ENCODE measurements around the gene C4B. TPM values are rescaled to one million over a fixed set of nuclear protein-coding genes. Genes with fewer than 3 reads are reported as not detected.
"Not testable (repeated sequence)": the region's sequence is repeated elsewhere in the genome, so short reads cannot be mapped to it uniquely, and the experiment has no call there.

The C4B gene
- total RNA-seq = 38.0 TPM

GRCh38 chr6:32014547-32014946 lies at the start of gene C4B:
Gene C4B, plus strand, starts transcription at chr6:32014795. Its CDS starts 51 bp downstream, at chr6:32014846.
- DNase-seq = not testable (repeated sequence)

DNA sequence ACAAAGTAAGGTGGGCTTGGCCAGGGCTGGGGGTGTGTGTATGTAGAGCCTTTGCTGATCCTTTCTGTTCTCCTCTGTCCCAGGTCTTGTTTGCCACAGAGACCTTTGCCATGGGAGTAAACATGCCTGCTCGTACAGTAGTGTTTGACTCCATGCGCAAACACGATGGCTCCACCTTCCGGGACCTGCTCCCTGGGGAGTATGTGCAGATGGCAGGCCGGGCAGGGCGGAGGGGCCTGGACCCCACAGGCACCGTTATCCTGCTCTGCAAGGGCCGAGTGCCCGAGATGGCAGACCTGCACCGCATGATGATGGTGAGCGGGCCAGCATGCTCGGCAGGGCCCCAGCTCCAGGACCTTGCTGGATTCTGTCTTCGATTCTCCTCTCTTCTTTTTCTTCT lies 48.9 kb upstream of the C4B start:
- DNase-seq = no peak

- no peak for DNase-seq
These were observed 48.1 kb upstream of the C4B start for GRCh38 chr6:31966506-31966905.

DNA sequence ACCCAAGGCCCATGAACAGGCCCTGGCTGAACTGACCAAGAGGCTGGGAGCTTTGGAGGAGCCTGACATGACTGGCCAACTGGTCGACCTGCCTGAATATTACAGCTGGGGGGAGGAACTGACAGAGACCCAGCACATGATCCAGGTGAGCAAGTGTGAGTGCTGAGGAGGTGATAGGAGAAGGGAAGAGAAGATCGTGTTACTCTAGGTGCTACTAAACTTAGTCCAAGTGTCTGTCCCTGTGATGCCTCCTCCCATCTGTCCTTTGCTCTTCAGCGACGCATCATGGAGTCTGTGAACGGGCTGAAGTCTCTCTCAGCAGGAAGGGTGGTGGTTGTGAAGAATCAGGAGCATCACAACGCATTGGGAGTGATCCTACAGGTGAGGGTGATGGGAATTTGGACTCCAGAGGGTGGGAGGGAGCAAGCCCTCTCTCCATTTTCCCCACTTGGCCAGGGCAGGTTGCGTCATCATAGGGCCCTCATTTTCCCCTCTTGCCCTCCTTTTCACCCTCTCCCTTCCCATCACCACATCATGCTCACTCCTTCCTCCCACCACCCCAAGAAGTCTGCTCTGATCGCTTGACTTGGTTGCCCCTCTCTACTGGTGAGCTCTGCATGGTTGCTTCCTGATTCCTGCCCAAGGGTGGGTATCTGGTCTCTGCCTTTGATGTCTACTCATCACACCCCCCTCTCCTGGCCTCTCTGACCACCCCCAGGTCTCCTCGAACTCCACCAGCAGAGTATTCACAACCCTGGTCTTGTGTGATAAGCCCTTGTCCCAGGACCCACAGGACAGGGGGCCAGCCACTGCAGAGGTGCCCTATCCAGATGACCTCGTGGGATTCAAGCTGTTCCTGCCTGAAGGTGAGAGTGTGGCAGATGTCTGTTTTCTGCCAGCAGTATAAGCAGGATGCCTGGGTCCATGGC lies 47.3 kb upstream of the C4B start:
- DNase-seq = no peak

DNA sequence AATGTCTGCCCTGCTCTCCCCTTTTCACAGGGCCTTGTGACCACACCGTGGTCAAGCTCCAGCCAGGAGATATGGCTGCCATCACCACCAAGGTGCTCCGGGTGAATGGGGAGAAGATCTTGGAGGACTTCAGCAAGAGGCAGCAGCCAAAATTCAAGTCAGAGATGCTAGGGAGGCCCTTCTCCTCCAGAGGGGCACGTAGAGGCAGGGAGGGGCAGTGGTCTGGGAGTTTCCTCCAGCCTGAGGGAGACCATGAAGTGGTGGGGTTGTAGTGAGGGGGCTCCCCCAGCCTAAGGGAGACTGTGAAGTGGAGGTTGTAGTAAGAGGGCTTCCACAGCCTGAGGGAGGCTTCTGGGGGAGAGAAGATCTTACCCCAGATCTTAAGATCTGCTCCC lies 46.7 kb upstream of the C4B start:
- DNase-seq = no peak

DNA sequence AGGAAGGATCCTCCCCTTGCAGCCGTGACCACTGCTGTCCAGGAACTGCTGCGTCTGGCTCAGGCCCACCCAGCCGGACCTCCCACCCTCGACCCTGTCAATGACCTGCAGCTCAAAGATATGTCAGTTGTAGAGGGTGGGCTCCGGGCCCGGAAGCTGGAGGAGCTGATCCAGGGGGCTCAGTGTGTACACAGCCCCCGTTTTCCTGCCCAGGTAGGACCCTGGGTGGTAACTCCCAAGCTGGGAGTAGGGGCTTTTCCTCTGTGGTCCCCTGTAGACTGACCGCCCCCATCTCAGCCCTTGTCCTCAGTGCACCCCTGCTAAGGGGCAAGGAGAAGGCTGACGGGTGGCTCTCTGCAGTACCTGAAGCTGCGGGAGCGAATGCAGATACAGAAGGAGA lies 46.3 kb upstream of the C4B start:
- no peak for DNase-seq

DNA sequence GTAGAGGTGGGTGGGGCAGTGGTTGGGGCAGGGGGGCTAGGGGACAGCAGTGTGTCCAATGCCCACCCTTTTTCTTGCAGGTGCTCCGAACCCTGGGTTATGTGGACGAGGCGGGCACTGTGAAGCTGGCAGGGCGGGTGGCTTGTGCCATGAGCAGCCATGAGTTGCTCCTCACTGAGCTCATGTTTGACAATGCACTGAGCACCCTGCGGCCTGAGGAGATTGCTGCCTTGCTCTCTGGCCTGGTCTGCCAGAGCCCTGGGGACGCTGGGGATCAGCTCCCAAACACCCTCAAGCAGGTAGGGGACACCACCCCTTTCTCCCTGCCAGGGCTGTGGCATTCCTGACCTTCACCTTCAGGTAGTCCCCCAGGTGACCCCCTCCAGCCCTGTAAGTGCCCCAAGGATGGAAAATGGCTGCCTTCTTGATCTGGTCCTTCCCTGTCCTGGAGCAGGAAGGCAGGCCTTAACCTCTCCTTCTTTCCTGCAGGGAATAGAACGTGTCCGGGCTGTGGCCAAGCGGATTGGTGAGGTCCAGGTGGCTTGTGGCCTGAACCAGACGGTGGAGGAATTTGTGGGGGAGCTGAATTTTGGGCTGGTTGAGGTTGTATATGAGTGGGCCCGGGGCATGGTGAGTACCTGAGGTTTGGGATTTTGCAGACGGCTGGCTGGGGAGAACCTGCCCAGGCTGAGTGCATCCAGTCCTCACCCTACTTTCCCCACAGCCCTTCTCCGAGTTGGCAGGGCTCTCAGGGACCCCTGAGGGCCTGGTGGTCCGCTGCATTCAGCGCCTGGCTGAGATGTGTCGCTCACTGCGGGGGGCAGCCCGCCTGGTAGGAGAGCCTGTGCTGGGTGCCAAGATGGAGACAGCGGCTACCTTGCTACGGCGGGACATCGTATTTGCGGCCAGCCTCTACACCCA lies 45.5 kb upstream of the C4B start:
- DNase-seq = no peak

DNA sequence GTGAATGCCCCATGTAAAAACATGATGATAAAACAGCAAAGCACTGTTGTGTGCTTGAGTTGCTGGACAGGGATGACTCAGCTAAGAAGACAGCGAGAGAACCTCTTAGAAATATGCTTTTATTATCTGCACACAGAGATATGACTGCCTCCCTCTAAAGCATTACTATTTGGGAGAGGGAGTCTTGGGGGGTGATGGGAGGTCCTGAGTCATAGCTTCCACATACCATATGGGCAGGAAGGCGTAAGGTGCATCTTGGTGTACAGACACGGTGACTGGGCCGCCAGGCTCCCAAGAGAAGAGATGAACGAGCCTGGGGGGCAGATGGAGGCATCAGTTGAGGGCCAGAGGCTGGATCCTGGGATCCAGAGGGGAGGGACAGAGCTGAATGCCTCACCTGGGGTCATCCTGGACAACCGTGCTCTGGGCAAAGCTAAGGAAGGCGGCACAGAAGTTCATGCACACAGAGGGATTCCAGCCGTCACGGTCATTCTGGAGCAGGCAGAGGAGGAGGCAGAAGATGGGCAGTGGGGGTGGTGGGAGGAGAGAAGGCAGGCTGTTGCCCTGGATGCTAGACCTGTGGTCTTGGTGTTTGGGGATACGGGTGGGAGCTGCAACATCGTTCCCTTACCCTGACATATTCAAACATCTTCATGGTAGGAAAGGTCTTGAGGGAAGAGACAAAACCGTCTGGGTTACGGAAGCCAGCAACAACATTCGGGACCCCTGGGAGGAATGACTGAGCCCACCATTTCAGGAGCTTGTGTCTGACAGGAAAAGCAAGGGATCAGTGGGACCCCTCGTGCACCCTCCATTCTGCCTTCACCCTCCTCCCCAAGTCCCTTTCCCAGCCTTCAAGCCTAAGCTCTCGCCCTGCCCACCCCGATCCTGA lies 44.6 kb upstream of the C4B start:
- no peak for DNase-seq

DNA sequence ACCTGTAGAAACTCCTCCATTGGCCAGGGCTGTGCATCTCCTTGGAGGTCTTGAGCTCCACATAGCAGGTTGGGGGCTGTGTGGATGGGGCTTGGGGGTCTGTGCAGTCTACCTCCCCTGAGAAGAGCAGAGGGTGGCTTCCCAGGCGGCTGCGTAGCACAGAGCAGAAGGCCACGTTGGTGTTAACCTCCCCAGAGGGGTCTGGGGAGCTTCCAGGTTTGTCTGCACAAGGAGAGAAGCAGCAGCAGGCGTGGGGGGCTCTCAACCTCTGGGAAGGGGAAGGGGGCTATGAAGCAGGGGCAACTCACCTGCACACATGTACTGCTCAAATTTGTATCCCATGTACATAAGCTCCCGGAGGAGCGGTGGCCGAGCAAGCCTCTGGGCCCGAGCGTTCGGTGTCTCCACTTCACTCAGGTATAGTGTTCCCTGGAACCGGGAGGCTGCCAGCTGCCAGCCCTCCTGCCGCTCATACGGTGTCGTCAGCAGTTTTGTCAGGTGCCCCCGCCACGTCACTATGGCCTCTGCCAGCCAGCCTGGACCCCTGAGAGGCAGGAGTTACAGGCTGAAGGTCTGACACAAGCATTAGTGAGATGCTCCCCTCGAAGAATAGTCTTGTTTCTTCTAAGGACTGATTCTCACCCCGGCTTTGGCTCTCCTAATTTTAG lies 43.9 kb upstream of the C4B start:
- DNase-seq = no peak

DNA sequence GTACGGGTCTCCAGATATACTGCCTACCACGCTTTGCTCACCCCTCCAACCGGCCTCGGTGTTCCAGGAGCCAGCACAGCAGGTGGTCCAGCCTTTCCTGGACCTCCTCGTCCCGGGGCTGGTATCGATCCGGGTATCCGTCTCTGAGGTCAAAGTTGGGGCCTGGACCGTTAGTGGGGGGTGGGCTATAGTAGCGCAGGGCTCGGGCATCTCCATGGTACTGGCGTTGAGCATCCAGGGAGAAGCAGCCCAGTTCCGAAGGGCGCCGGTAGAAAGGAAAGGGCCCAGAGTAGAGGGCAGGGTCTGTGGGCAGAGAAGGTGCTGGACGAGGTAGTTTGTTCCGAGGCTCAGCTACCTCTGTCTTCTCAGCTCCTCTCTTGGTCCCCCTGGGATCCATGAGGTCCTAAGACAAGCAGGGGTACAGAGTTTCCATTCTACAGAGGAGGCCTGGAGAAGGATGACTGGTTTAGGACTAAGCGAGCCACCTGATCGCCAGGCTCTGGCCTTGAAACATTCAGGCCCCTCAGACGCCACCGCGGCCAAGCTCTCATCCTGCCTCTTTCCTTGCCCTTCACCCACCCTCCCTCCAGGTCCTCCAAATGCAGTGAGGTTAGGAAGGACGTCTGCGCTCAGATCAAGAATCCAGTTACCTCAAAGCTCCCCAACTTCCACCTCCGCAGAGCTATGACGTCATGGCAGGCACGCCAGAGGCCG lies 43.2 kb upstream of the C4B start:
- no peak for DNase-seq

- DNase-seq = peak; percentile 99
These were observed 42.4 kb upstream of the C4B start, which contains the start of gene DXO for GRCh38 chr6:31971993-31972708. Gene DXO, minus strand, starts transcription at chr6:31972138. Its CDS starts 463 bp downstream, at chr6:31971675.

- peak; percentile 21 for DNase-seq
These were observed 41.8 kb upstream of the C4B start for GRCh38 chr6:31972709-31973350.

GRCh38 chr6:31976065-31976464 lies 38.5 kb upstream of the C4B start:
- DNase-seq = not testable (repeated sequence)

GRCh38 chr6:31977816-31978431 lies 36.7 kb upstream of the C4B start:
- DNase-seq = no peak

DNA sequence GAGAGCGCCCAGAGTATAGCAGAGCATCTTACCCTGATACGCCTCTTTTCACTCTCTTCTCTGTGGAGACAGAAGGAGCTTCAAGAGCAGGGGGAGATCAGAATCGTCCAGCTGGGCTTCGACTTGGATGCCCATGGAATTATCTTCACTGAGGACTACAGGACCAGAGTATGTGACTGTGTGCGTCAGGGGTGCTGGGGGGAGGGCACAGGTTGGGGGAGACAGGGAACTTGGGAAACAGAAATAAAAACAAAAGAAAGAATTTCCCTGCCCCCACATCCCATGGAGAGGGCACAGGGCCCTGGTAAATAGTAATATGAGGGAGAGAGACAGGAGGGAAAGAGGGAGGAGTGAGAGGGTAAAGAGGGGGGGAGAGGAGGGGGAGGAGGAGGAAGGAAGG lies 35.8 kb upstream of the C4B start:
- no peak for DNase-seq

DNA sequence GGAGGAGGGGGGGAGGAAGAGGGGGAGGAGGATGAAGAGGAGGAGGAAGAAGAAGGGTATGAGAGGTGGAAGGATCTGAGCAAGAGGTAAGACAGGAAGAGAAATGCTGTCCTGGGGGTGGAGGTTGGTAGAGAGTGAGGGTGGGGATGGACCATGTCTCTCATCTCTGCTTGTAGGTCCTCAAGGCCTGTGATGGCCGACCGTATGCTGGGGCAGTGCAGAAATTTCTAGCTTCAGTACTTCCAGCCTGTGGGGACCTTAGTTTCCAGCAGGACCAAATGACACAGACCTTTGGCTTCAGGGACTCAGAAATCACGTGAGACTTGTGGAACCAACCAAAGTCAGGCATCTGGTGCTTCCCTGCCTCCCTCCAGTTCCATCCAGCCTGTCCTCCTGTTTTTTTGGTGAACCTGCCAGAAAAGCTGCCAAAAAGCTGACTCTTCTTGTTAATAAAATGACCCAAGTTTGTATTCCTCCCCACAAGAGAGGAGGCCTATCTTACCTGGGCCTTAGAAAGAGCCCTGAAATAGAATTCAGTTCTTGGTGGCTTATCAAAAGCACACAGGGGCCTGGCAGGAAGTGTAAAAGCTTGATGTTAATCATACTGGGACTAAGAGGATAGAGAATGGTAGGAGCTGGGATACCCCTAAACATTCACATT lies 35.2 kb upstream of the C4B start:
- DNase-seq = no peak

- DNase-seq = not testable (repeated sequence)
These were observed 34.3 kb upstream of the C4B start for GRCh38 chr6:31980195-31980876.

DNA sequence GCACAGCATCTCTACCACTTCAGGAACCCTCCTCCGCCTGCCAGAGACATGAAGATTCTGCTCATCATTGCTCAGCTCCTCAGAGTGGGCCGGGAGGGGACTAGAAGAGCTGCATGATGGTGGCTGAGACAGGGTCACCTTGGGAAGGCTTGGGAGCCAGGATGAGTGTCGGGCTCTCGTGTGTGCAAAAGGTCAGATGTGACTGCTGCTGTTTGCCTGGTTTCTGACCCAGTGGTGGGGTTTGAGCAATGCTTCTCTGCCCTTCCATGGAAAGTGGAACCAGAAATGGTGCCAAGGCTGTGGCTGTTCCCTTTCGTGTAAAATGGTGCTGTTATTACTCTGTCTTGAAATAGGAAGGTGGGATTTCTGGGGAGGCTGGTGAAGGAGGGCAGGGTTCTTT lies 33.6 kb upstream of the C4B start:
- not testable (repeated sequence) for DNase-seq

Measured in tongue (tissue), 2 donors.